Measurements from ENCODE around the gene GRID1.
A peak's percentile ranks its signal among the peaks of the same experiment; 100 is the strongest.

Gene GRID1

GRCh38 chr10:85648279-85648754, 718.3 kb downstream of the GRID1 start:
- no peak for DNase-seq (ENCODE audit: low read depth)
- H3K4me3 ChIP-seq (replicated peaks; ENCODE audit: low read depth, low read length), result no peak overlapping the region
- TF ChIP-seq CTCF (IDR thresholded peaks at IDR 0.05; ENCODE audit: low read length, missing control alignments), result no peak

GRCh38 chr10:85647741-85648140, 718.9 kb downstream of the GRID1 start:
- no peak for TF ChIP-seq CTCF (IDR thresholded peaks at IDR 0.05; ENCODE audit: low read length, missing control alignments)
- no peak overlapping the region for H3K4me3 ChIP-seq (replicated peaks; ENCODE audit: low read depth, low read length)
- no peak for DNase-seq (ENCODE audit: low read depth)

GRCh38 chr10:85645926-85646711, 720.5 kb downstream of the GRID1 start:
- TF ChIP-seq CTCF (IDR thresholded peaks at IDR 0.05; ENCODE audit: low read length, missing control alignments), result no peak
- H3K4me3 ChIP-seq (replicated peaks; ENCODE audit: low read depth, low read length), result no peak overlapping the region
- peak; percentile 6 for DNase-seq (ENCODE audit: low read depth)

- H3K4me3 ChIP-seq (replicated peaks; ENCODE audit: low read depth, low read length), result no peak overlapping the region
- no peak for TF ChIP-seq CTCF (IDR thresholded peaks at IDR 0.05; ENCODE audit: low read length, missing control alignments)
- no peak for DNase-seq (ENCODE audit: low read depth)
Measured at GRCh38 chr10:85645053-85645452, 721.5 kb downstream of the GRID1 start.

- H3K4me3 ChIP-seq (replicated peaks; ENCODE audit: low read depth, low read length), result no peak overlapping the region
- no peak for TF ChIP-seq CTCF (IDR thresholded peaks at IDR 0.05; ENCODE audit: low read length, missing control alignments)
- no peak for DNase-seq (ENCODE audit: low read depth)
Measured at GRCh38 chr10:85643845-85644525, 722.6 kb downstream of the GRID1 start.

GRCh38 chr10:85643171-85643844, 723.3 kb downstream of the GRID1 start:
- no peak for TF ChIP-seq CTCF (IDR thresholded peaks at IDR 0.05; ENCODE audit: low read length, missing control alignments)
- H3K4me3 ChIP-seq (replicated peaks; ENCODE audit: low read depth, low read length), result no peak overlapping the region
- DNase-seq (ENCODE audit: low read depth), result no peak

Measured in fibroblast of pulmonary artery (primary cell).